HCT116 (cell line): ENCODE results near the gene CEBPB.

Experiments used
- CTCF ChIP-seq, 3 experiments: fragments of 200-600 bp in 1 of 3; sonication (generic) in 1 of 3; IDR thresholded peaks in 2 of 3; conservative IDR thresholded peaks in 1 of 3; 2 replicates each; pipeline ENCODE4 v1.5.1; 2012 to 2017; ENCODE audit warnings: low read depth in 2 of 3, low read length in 2 of 3, antibody characterized with exemption in 1 of 3, borderline replicate concordance in 1 of 3, control low read depth in 1 of 3, mild to moderate bottlenecking in 1 of 3, mixed read lengths in 1 of 3, mixed run types in 1 of 3, moderate library complexity in 1 of 3; ENCODE audit not compliant: insufficient read depth in 1 of 3
- EZH2phosphoT487 ChIP-seq: fragments of 200-600 bp; IDR thresholded peaks from 2 replicates; pipeline ENCODE4 v1.6.1; 2018; ENCODE audit warnings: antibody characterized with exemption, borderline replicate concordance
- POLR2AphosphoS5 ChIP-seq: IDR thresholded peaks from 2 replicates; pipeline ENCODE4 v1.6.1; 2011; ENCODE audit warnings: mild to moderate bottlenecking, low read depth, low read length, moderate library complexity
- REST ChIP-seq: IDR thresholded peaks from 2 replicates; pipeline ENCODE4 v1.6.1; 2012; ENCODE audit warnings: low read depth
- SRF ChIP-seq: IDR thresholded peaks from 2 replicates; pipeline ENCODE4 v1.6.1; 2012; ENCODE audit warnings: low read depth

- TF ChIP-seq SRF = no peak
- no peak for TF ChIP-seq POLR2AphosphoS5
- TF ChIP-seq EZH2phosphoT487 = no peak
- no peak for TF ChIP-seq REST
- TF ChIP-seq CTCF (IDR thresholded peaks at IDR 0.05 in 2 of 3, conservative IDR thresholded peaks at IDR 0.05 in 1 of 3; ENCODE audit: borderline replicate concordance in 1 of 3, insufficient read depth in 1 of 3, low read depth in 2 of 3, low read length in 2 of 3) = no peak
These were observed 47.8 kb upstream of the CEBPB start for GRCh38 chr20:50142812-50143211.
